MV-4-11 (cell line): ENCODE data around the gene STBD1.
"Not testable (repeated sequence)": the region's sequence is repeated elsewhere in the genome, so short reads cannot be mapped to it uniquely, and the experiment has no call there.

ENCODE experiments used
- DNase-seq: peaks from one replicate; lab custom pipeline; 2025; lab: John Stamatoyannopoulos, UW

Gene STBD1

DNA sequence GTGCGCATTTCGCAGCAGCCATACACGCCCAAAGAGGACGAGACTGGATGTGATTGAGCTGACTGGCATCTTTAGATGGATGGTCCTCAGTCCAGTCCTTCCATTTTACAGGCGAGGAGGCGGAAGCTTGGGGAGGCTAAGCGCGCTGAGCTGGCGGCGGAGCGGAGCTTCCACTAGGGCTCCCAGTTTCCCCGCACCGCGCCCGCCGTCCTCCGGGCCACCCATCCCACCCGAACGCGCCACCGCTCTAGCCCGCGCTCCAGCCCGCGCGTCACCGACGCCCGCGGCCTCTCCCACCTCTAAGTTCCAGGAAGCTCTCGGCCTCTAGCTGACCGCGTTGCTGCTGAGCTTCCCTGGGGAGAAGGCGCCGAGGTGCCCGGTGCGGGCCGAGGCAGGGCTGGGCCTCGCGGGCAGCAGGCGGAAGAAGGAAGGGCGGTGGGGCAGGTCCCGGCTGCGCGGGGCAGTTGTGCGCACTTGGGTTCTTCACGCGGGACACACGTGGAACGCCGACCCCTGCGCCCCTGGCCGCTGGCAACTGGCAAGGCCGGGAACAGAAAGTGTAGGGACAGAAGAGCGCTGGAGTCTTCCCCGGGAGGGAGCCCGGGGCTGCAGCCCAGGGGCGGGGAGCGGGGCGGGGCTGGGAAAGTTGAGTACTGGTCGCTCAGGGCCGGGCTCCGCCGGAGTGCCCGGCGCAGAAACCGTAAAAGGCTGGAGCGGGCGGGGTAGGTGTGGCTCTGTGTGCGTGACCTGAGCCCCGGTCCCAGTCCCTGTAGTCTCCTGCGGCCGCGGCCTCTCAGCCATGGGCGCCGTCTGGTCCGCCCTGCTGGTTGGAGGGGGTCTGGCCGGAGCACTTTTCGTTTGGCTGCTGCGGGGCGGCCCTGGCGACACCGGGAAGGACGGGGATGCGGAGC is at the start of gene STBD1:
Gene STBD1, plus strand, starts transcription at position 763 of the 911 bp plus-strand sequence. Its CDS starts 37 bp downstream, at position 800.
- DNase-seq, result peak; percentile 48

DNA sequence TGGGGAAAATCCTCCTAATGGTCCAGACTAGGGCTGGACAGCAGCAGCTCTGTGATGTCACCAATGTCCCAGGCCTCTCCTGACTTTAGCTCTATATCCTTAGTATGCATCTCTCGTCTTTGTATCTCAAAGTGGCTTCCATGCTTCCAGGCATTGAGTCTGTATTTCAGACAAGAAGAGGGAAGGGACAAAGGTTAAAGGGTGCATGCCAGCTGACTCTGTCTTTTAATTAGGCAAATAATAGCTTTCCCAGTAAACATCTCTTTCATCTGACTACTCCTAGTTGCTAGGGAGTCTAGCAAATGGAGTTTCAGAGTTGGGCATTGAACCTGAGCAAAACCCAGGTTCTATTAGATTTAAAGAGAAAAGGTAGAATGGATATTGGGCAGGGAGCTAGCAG is 49.6 kb upstream of the STBD1 start:
- no peak for DNase-seq

DNA sequence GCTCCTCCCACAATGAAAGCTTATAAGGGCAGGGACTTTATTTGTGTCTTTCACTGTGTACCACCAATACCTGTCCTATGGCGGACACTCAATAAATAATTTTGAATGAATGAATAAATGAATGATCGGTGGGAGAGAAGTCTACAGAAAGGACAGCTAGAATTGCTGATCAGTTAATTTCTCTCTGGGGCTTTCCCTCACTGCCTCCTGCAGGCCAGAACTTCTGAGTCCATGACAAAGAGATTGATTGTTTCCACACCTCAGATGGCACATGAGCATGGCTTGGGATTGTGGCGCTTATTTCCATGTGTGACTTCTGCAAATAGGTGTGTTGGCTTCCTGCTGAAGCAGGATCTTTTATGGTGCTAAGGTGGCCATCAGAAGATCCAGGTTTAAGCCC is 48.7 kb upstream of the STBD1 start:
- no peak for DNase-seq

GRCh38 chr4:76260571-76260970 is 46.0 kb upstream of the STBD1 start:
- DNase-seq, result no peak

DNA sequence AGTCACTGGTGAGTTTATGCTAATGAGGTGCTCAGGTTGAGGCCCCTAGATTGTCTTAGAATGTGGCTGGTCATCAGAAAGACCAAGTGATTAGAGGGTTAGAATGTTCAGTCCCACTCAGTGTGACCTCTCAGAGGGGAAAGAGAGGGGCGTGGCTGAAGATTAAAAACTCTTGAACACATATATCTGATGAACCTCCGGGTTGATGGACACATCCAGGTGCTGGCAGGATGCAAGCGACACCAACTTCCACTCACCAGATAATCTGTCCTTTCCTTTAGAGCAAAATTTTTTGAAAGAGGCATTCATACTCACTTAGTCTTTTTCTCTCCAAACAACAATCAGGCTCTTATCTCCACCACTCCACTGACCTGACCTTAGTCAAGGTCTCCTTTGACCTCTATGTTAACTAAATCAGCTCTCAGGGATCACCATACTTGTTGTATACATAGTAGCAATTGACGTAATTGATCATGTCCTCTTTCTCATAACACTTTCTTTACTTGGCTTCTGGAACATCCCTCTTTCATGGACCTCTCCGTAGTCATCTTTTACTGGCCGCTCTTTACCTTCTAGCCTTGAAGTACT is 40.8 kb upstream of the STBD1 start:
- DNase-seq, result no peak

- DNase-seq, result no peak
Measured at GRCh38 chr4:76266627-76267026, 39.9 kb upstream of the STBD1 start.

- no peak for DNase-seq
Measured at GRCh38 chr4:76267811-76268210, 38.7 kb upstream of the STBD1 start.

DNA sequence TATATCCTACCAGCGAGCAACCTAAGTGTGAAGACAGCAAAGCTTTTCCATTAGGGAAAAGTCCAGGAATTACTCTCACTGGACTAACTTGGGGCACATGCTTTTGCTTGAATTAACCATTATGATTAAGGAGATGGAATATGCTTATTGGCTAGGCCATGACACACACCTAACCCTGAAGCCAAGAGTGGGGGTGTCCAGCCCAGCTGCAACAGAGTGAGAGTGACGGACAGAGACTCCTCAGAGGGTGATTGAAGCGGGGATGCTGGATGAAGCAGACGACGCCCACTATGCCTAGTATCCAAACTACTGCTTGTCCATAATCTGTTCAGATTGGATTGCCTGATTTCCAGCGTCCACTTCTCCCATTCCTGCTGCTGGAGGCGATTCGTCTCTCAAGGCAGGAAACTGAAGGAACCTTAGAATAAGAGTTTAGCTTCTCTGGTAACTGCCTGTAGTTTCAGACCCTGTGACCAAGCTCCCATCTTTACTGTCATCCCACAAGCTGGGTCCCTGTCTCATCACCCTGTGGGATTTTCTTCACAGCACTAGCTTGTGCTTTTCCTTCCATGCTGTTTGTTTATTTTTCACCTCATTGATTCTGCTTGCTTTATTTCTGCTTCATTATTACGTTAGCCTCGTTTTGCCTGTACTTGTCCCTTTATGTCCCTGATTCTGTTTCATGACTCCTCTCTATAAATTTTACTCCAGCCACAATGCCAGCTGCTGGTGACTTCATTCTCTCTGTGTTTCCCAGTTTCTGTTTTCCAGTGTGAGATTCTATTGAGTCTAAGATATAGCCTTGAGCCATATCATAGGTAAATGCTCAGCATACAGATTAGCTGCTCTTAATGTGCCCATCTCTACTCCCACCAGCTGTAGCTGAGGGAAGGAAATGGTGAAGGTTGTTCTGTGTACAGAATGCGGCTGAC is 36.0 kb upstream of the STBD1 start:
- DNase-seq, result no peak

- DNase-seq, result no peak
Measured at GRCh38 chr4:76271248-76271647, 35.3 kb upstream of the STBD1 start.

DNA sequence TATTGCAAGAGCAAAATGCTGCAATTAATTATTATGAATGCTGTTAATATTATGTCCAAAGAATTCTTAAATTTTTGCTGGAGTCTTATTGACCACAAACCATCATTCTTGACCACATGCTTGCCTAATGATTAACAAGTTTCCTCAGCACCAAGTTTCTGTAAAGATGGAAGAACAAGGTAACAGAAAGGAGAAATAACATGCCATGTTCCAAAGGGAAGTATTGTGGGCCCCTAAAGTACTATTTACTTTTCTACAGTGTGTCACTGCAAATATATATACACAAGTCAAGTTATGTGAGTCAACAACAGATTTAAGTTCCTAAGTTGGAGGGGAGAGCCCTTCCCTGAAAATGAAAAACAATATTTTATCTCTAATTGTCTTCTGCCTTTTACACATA is 34.5 kb upstream of the STBD1 start:
- no peak for DNase-seq

DNA sequence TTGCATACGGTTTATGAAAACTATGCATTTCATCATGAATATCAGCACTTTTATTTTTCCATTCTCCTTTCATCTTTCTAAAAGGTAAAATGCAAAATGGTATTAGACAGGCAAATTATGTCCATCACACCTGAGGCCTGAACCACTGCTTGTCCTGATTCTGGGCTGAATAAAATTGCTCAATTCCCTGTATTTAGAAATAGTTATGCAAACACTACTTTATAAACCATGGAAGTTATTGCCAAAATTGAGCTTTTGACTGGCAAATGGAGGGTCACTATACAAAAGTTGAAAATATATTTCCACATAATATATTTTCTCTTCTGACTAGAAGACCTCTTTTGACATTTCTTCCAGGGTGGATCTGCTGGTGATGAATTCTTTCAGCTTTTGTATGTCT is 34.0 kb upstream of the STBD1 start:
- DNase-seq, result no peak

GRCh38 chr4:76272999-76273398 is 33.5 kb upstream of the STBD1 start:
- DNase-seq, result no peak

- peak; percentile 69 for DNase-seq
Measured at GRCh38 chr4:76275486-76276124, 30.9 kb upstream of the STBD1 start.

GRCh38 chr4:76276813-76277212 is 29.7 kb upstream of the STBD1 start:
- peak; percentile 77 for DNase-seq

- DNase-seq, result no peak
Measured at GRCh38 chr4:76277667-76278066, 28.9 kb upstream of the STBD1 start.

- DNase-seq, result peak; percentile 80
Measured at GRCh38 chr4:76278583-76278982, 27.9 kb upstream of the STBD1 start.

DNA sequence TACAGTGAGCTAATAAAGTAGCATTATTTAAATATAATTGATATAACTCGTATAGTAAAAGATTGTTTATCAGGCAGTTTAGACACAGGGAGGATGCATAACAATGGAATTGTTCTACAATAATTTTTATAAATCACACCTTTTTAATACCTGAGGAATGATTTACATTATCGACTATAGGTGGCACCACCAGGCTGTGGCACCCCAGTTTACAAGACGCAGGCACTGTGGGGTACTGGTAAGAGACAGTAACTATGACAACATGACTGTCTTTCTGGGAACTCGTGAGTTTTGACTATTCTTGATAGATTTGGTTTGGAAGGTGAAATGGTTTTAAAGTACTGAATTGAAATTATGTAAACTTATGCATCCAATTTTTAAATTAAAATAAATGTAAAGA is 27.1 kb upstream of the STBD1 start:
- no peak for DNase-seq

DNA sequence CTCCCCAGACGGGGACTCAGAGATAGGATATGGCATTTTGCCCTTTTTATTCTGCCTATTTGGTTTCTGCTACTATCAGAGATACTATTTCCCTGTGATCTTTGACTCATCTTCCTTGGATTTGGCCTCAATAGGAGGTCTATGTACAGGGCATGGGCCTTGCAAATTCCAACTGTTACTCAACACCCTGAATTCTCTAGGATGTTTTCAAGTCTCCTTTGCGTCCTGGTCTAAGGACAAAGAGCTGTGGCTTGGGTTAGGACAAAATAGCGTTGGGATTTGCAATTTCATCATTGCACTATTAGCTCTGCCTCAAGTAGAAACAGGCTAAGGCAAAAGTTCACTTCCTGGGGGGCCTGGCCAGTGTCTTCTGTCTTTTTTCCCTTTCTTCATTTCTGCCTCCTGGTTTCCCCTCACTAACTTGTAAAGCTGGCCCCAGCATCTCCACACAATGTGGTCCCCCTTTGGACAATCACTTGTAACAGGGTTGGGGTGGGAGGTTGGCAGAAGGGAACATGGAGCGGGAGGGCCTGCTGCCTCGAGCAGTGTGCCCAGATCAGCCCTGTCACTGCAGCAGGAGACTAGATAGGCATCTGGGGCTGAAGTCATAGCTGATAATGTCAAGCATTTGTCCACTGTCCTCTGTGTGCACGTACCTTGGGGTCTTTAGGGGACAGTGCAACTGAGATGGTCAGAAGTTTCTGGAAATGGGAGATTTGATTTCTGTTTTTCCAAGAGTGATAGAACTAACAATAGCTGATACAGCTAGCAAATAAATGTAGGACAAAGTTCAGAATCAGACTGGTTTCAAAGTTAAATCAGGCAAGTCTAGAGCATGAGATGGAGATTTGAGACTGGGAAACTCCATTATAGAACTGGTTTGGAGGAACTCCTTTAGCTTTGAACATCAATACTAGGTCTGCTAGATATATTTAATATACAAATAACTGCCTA is 25.8 kb upstream of the STBD1 start:
- no peak for DNase-seq

- not testable (repeated sequence) for DNase-seq
Measured at GRCh38 chr4:76281594-76281993, 24.9 kb upstream of the STBD1 start.

- DNase-seq, result no peak
Measured at GRCh38 chr4:76282941-76283689, 23.4 kb upstream of the STBD1 start.
